A549 treated with CpdA at 1 μM for 4 hours (cell line): ENCODE measurements around the gene CFAP221. TPM values are rescaled to one million over a fixed set of nuclear protein-coding genes. Genes with fewer than 3 reads are reported as not detected.

ENCODE experiments used
- total RNA-seq: library from RNA; stranded (reverse); fragments of 200-300 nt; extraction: Qiagen RNA extraction; gene quantifications from 5 replicates; pipeline ENCODE4 v1.2.3, GENCODE V29; 2022; ENCODE audit warnings: low read depth

CFAP221 gene
- total RNA-seq: 0.25 to 0.92 TPM (median 0.34 TPM) in 5 replicates

GRCh38 chr2:119544075-119544938 lies at the start of gene CFAP221:
Gene CFAP221, plus strand, starts transcription at chr2:119544449. Its CDS starts 1,683 bp downstream, at chr2:119546132.

GRCh38 chr2:119523952-119524694 lies 20.1 kb upstream of the CFAP221 start, which contains the start of gene SCTR:
Gene SCTR, minus strand, starts transcription at chr2:119524483. Its CDS starts 257 bp downstream, at chr2:119524226.

Other genes with a start within 250 kb of the CFAP221 start
- 10.7 to 15.3 TPM (median 12.0 TPM) in 5 replicates for gene C2orf76, start 177.6 kb upstream of the CFAP221 start, total RNA-seq
- 389 to 486 TPM (median 405 TPM) in 5 replicates for gene DBI, start 177.5 kb upstream of the CFAP221 start, total RNA-seq
- gene TMEM37, start 112.6 kb upstream of the CFAP221 start, total RNA-seq: 1.2 to 2.1 TPM (median 1.9 TPM) in 5 replicates
- gene SCTR, start 20.0 kb upstream of the CFAP221 start, total RNA-seq: not detected in 5 replicates
- gene TMEM177, start 134.8 kb downstream of the CFAP221 start, total RNA-seq: 24.4 to 28.8 TPM (median 25.6 TPM) in 5 replicates
- gene PTPN4, start 215.5 kb downstream of the CFAP221 start, total RNA-seq: 16.2 to 33.2 TPM (median 17.6 TPM) in 5 replicates